Endothelial cell of umbilical vein (primary cell): ENCODE results near the gene ARNT2. TPM values are rescaled to one million over a fixed set of nuclear protein-coding genes. Genes with fewer than 3 reads are reported as not detected.

ENCODE experiments used
- BruUV-seq: library from RNA; stranded (reverse); fragments of 400-500 nt; replicated peaks from 2 replicates; lab custom pipeline; 2021; lab: Mats Ljungman, UMichigan
- CTCF ChIA-PET: fragments of 300-600, 350-600 bp; sonication (Branson Sonifier 250); formaldehyde crosslinking; loops from one replicate; lab custom pipeline; 2021; ENCODE audit warnings: antibody characterized with exemption, inconsistent platforms; lab: Charles Lee
- POLR2A ChIA-PET: fragments of 300-600, 350-600 bp; sonication (Branson Sonifier 250); formaldehyde crosslinking; loops from one replicate; lab custom pipeline; 2021; ENCODE audit warnings: antibody characterized with exemption, inconsistent platforms; lab: Charles Lee
- DNase-seq: peaks from one replicate; pipeline ENCODE4 v3.0.0-alpha.2; 2011; ENCODE audit warnings: low read depth, low spot score
- FAIRE-seq: peaks from 2 replicates; lab custom pipeline; 2011; peaks lifted over from hg19 to GRCh38; lab: Jason Lieb, UNC
- H2AFZ ChIP-seq: 2 replicates; pipeline ENCODE4 v1.6.0; 2012; ENCODE audit warnings: low read depth, low read length, control low read depth, inconsistent platforms
- H3K27ac ChIP-seq: 2 replicates; pipeline ENCODE4 v1.5.1; 2011; ENCODE audit warnings: low read depth, mild to moderate bottlenecking, control low read depth, low read length, moderate library complexity; ENCODE audit not compliant: insufficient read depth
- H3K27me3 ChIP-seq, 2 experiments: 2 replicates each; pipeline versions ENCODE4 v1.6.0 to v1.6.1; 2011; ENCODE audit warnings: low read length in 2 of 2, mixed read lengths in 1 of 2; ENCODE audit not compliant: control insufficient read depth in 2 of 2, insufficient read depth in 2 of 2
- H3K36me3 ChIP-seq, 2 experiments: 2 replicates in 1 of 2; 3 replicates in 1 of 2; pipeline ENCODE4 v1.5.1; 2011; ENCODE audit warnings: low read length in 2 of 2, mild to moderate bottlenecking in 1 of 2, moderate library complexity in 1 of 2; ENCODE audit not compliant: control insufficient read depth in 2 of 2, insufficient read depth in 2 of 2; ENCODE audit errors: extremely low read depth in 1 of 2
- H3K4me1 ChIP-seq: 3 replicates; pipeline ENCODE4 v1.5.1; 2011; ENCODE audit warnings: mild to moderate bottlenecking, low read length; ENCODE audit not compliant: control insufficient read depth, insufficient read depth; ENCODE audit errors: extremely low read depth
- H3K4me2 ChIP-seq: 2 replicates; pipeline ENCODE4 v1.6.1; 2011; ENCODE audit warnings: low read length, control low read depth, mixed read lengths; ENCODE audit not compliant: insufficient read depth
- H3K4me3 ChIP-seq, 3 experiments: fragments of 200-600 bp in 1 of 3; sonication (generic), shearing (Covaris generic) in 1 of 3; replicated peaks in 1 of 3; 2 replicates each; pipeline ENCODE4 v1.5.1; 2011 to 2016; ENCODE audit warnings: control low read depth in 3 of 3, low read length in 3 of 3, mild to moderate bottlenecking in 2 of 3, inconsistent platforms in 1 of 3, low read depth in 1 of 3, moderate library complexity in 1 of 3; ENCODE audit not compliant: insufficient read depth in 1 of 3
- H3K79me2 ChIP-seq: 2 replicates; pipeline ENCODE4 v1.6.0; 2012; ENCODE audit warnings: low read length, inconsistent platforms; ENCODE audit not compliant: control insufficient read depth, insufficient read depth
- H3K9ac ChIP-seq: replicated peaks from 2 replicates; pipeline ENCODE3; 2011; ENCODE audit warnings: low read length, control low read depth; ENCODE audit not compliant: insufficient read depth; ENCODE audit errors: extremely low read depth
- H3K9me1 ChIP-seq: replicated peaks from 3 replicates; pipeline ENCODE4 v1.6.0; 2011; ENCODE audit warnings: mild to moderate bottlenecking, low read length; ENCODE audit not compliant: control insufficient read depth, insufficient read depth; ENCODE audit errors: extremely low read depth
- H3K9me3 ChIP-seq: replicated peaks from 2 replicates; pipeline ENCODE4 v1.5.1; 2012; ENCODE audit warnings: low read length, inconsistent platforms; ENCODE audit not compliant: control insufficient read depth, insufficient read depth
- H4K20me1 ChIP-seq: replicated peaks from 2 replicates; pipeline ENCODE3; 2011; ENCODE audit warnings: mild to moderate bottlenecking, low read length; ENCODE audit not compliant: control insufficient read depth, insufficient read depth; ENCODE audit errors: extremely low read depth
- CTCF ChIP-seq, 2 donors: IDR thresholded peaks; 1 replicate in 1 of 2; 2 replicates in 1 of 2; pipeline ENCODE4 v1.5.1; 2011; ENCODE audit warnings: low read length in 2 of 2, mild to moderate bottlenecking in 2 of 2, moderate library complexity in 2 of 2, control low read depth in 1 of 2, inconsistent platforms in 1 of 2, low read depth in 1 of 2; ENCODE audit not compliant: insufficient read depth in 1 of 2; ENCODE audit errors: extremely low read depth in 1 of 2
- EZH2 ChIP-seq: IDR thresholded peaks from 2 replicates; pipeline ENCODE4 v1.6.1; 2012; ENCODE audit warnings: borderline replicate concordance, low read depth, mild to moderate bottlenecking, moderate library complexity, low read length, inconsistent platforms; ENCODE audit not compliant: severe bottlenecking
- FOS ChIP-seq: IDR thresholded peaks from 2 replicates; pipeline ENCODE4 v1.6.1; 2011; ENCODE audit warnings: mild to moderate bottlenecking, low read length, moderate library complexity, borderline replicate concordance; ENCODE audit not compliant: insufficient read depth
- GATA2 ChIP-seq: IDR thresholded peaks from 2 replicates; pipeline ENCODE4 v1.7.0; 2011; ENCODE audit warnings: low read depth, mild to moderate bottlenecking, moderate library complexity, mixed read lengths, low read length; ENCODE audit not compliant: insufficient read length, insufficient read depth
- JUN ChIP-seq: IDR thresholded peaks from 2 replicates; pipeline ENCODE4 v1.6.1; 2011; ENCODE audit warnings: borderline replicate concordance, low read depth; ENCODE audit not compliant: insufficient read length, insufficient read depth
- MAX ChIP-seq: IDR thresholded peaks from 2 replicates; pipeline ENCODE4 v1.6.1; 2011; ENCODE audit not compliant: insufficient read depth, insufficient read length
- MYC ChIP-seq: IDR thresholded peaks from one replicate; pipeline ENCODE4 v1.6.1; 2011; ENCODE audit warnings: mild to moderate bottlenecking, low read depth, low read length
- POLR2A ChIP-seq: IDR thresholded peaks from 2 replicates; pipeline ENCODE4 v1.6.1; 2012; ENCODE audit warnings: low read depth, mild to moderate bottlenecking, control low read depth, low read length
- POLR2AphosphoS5 ChIP-seq: IDR thresholded peaks from 2 replicates; pipeline ENCODE4 v1.6.1; 2012; ENCODE audit warnings: low read depth, mild to moderate bottlenecking, control low read depth, low read length, moderate library complexity; ENCODE audit not compliant: insufficient read depth
- dilution Hi-C: fragments of 300-500 bp; cut with MboI; formaldehyde crosslinking; loops from one replicate; pipeline ENCODE4 v1.15.0; 2019; ENCODE audit warnings: low sequenced_read_pairs; ENCODE audit not compliant: extremely low pct_ligation_motif_present
- intact Hi-C: fragments of 100-400 bp; cut with micrococcal nuclease; formaldehyde crosslinking; loops from one replicate; pipeline ENCODE4 v1.10.0; 2022
- polyA plus RNA-seq, 4 experiments: library from polyadenylated mRNA; depleted of rRNA in 3 of 4; stranded (reverse) in 3 of 4; unstranded in 1 of 4; fragments of >200 nt; gene quantifications; 2 replicates each; pipeline versions ENCODE4 v1.2.1 to v1.2.3, GENCODE V29; 2011 to 2012; ENCODE audit warnings: missing spikeins in 1 of 4
- total RNA-seq: library from RNA; stranded (reverse); gene quantifications from 2 replicates; pipeline ENCODE4 v1.2.3, GENCODE V29; 2021

Gene ARNT2
- total and polyA plus RNA-seq, 2 donors (not counting 3 experiments of a cell fraction or from before 2014, with no cell fraction given), result 0.03 to 0.20 TPM

DNA sequence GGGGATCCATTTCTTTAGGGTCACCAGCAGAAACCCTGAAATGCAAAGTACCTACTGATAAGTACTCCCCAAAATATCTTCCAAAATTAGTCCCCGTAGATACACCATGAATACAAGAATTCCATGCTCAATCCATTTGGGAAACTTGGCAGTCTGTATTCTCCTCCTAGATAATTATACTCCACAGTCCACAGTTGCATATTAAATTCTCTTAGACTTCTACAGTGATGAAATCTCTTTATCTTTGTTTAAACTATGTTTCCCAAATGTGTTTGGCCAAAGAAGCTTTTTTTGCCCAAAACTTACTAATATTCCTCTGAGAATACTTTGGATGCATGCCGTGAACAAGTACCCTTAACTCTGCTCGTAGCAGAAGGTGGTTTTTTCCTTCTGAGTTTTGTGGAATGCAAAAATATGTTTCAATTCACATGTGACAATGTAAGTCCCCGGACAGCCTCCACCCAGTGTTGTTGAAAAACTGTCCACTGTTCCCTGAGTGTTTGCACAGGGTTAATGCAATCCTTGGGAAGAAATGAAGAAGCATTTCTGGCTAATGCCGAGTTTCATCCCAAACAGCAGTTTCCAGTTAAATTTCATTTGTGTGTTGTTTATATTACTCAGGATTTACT is 126.7 kb downstream of the ARNT2 start:
- Histone ChIP-seq H3K4me2 (no peak overlapping the region), H2AFZ (no peak overlapping the region), H3K79me2 (no peaks in the 10 kb centered on the region), H3K27me3 (peaks cover 0 to 6% of the 10 kb centered on the region in 2 experiments), H3K4me3 (no peak overlapping the region), H3K9ac (no peak overlapping the region), H3K36me3 (no peaks in the 10 kb centered on the region), H3K27ac (no peak overlapping the region), H3K9me3 (no peaks in the 10 kb centered on the region), H4K20me1 (no peaks in the 10 kb centered on the region), H3K4me1 (no peaks in the 10 kb centered on the region), H3K9me1 (no peaks in the 10 kb centered on the region)
- CTCF ChIA-PET, result no interaction called here
- BruUV-seq, result no TSS peak
- no peak for TF ChIP-seq CTCF (IDR thresholded peaks at IDR 0.05; ENCODE audit: extremely low read depth in 1 of 2, insufficient read depth in 1 of 2, low read depth in 1 of 2, low read length in 2 of 2)
- no peak for TF ChIP-seq MYC
- no peak for TF ChIP-seq JUN
- TF ChIP-seq EZH2, result no peak
- no peak for TF ChIP-seq FOS
- no peak for TF ChIP-seq MAX
- no peak for TF ChIP-seq GATA2
- no peak for TF ChIP-seq POLR2A
- TF ChIP-seq POLR2AphosphoS5, result no peak
- POLR2A ChIA-PET, result no interaction called here
- dilution Hi-C loops, result no loop called here
- FAIRE-seq, result no peak
- no peak for DNase-seq
- intact Hi-C loops, result no loop called here
